ENCODE data around the gene NGEF.

- TF ChIP-seq CTCF (IDR thresholded peaks at IDR 0.05), result no peak
- TF ChIP-seq POLR2A (IDR thresholded peaks at IDR 0.05), result no peak
These were observed 48.0 kb upstream of the NGEF start for GRCh38 chr2:233060980-233061590.

All from uterus (tissue), 2 donors.